Thoracic aorta (tissue), 2 donors: Measurements from ENCODE around the gene ZEB1. TPM values are rescaled to one million over a fixed set of nuclear protein-coding genes. Genes with fewer than 3 reads are reported as not detected.

Source experiments
- ATAC-seq: fragments of 150-250 bp; one replicate; pipeline ENCODE4 v1.8.0; 2017; ENCODE audit warnings: low read depth; ENCODE audit not compliant: insufficient number of reproducible peaks, low FRiP score
- DNase-seq: peaks from one replicate; pipeline ENCODE4 v3.0.0-alpha.2; 2020; ENCODE audit warnings: low spot score
- H3K27ac ChIP-seq, 2 donors: fragments of 200-600 bp; sonication (generic); 1 replicate in 1 of 2; 2 replicates in 1 of 2; pipeline ENCODE4 v1.5.1; 2016; ENCODE audit warnings: mild to moderate bottlenecking in 2 of 2, moderate library complexity in 2 of 2
- H3K27me3 ChIP-seq: fragments of 200-600 bp; sonication (generic); replicated peaks from 2 replicates; pipeline ENCODE4 v1.6.0; 2016; ENCODE audit warnings: mild to moderate bottlenecking; ENCODE audit not compliant: insufficient read depth
- H3K36me3 ChIP-seq: fragments of 200-600 bp; sonication (generic); one replicate; pipeline ENCODE4 v1.5.1; 2016
- H3K4me1 ChIP-seq, 2 donors: fragments of 200-600 bp; sonication (generic); 1 replicate in 1 of 2; 2 replicates in 1 of 2; pipeline versions ENCODE4 v1.5.1 to v1.6.0; 2016; ENCODE audit warnings: low read depth in 2 of 2, mild to moderate bottlenecking in 1 of 2; ENCODE audit not compliant: control insufficient read depth in 1 of 2
- H3K4me3 ChIP-seq: fragments of 200-600 bp; sonication (generic); 2 replicates; pipeline ENCODE4 v1.5.1; 2016; ENCODE audit warnings: mild to moderate bottlenecking
- H3K9me3 ChIP-seq: fragments of 200-600 bp; sonication (generic); 2 replicates; pipeline ENCODE4 v1.5.1; 2016
- total RNA-seq, 2 donors: library from RNA; depleted of rRNA; stranded (reverse); fragments of >200 nt; gene quantifications; one replicate each; pipeline versions ENCODE4 v1.1.0 to v1.2.3, GENCODE V29; 2016
- TF ChIP-seq, protein P1 (sequence below): fragments of 200-600 bp; sonication (generic); IDR thresholded peaks from one replicate; pipeline ENCODE4 v1.5.1; 2019; ENCODE audit warnings: antibody characterized with exemption

The ZEB1 gene
- total RNA-seq, 2 donors from 2014 or later = 101 to 179 TPM

DNA sequence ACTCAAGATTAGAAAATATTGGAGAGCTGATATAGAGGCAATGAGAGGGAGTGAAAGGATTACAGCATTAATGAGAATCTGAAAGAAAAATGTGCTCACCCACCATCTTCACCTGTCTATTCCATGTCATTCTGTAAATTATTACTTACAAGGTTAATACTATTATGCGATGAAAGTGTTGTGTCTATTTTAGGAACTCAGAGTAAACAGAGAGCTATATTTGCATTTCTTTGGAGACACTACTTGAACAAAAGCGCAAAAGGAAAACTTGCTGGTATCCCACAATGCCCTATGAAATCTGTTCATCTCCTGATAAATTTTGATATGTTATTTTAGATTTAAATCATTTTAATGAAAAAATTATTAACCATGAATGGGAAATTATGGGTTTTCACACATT, 196.1 kb downstream of the ZEB1 start:
- Histone ChIP-seq H3K9me3 (no peaks in the 10 kb centered on the region), H3K27me3 (no peaks in the 10 kb centered on the region), H3K4me1 (peaks cover 7 to 9% of the 10 kb centered on the region in 2 donors), H3K4me3 (no peak overlapping the region), H3K27ac (no peak overlapping the region), H3K36me3 (peaks cover 10% of the 10 kb centered on the region)
- ATAC-seq (no peak), DNase-seq (no peak)
- TF ChIP-seq, protein P1, sequence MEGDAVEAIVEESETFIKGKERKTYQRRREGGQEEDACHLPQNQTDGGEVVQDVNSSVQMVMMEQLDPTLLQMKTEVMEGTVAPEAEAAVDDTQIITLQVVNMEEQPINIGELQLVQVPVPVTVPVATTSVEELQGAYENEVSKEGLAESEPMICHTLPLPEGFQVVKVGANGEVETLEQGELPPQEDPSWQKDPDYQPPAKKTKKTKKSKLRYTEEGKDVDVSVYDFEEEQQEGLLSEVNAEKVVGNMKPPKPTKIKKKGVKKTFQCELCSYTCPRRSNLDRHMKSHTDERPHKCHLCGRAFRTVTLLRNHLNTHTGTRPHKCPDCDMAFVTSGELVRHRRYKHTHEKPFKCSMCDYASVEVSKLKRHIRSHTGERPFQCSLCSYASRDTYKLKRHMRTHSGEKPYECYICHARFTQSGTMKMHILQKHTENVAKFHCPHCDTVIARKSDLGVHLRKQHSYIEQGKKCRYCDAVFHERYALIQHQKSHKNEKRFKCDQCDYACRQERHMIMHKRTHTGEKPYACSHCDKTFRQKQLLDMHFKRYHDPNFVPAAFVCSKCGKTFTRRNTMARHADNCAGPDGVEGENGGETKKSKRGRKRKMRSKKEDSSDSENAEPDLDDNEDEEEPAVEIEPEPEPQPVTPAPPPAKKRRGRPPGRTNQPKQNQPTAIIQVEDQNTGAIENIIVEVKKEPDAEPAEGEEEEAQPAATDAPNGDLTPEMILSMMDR = no peak

DNA sequence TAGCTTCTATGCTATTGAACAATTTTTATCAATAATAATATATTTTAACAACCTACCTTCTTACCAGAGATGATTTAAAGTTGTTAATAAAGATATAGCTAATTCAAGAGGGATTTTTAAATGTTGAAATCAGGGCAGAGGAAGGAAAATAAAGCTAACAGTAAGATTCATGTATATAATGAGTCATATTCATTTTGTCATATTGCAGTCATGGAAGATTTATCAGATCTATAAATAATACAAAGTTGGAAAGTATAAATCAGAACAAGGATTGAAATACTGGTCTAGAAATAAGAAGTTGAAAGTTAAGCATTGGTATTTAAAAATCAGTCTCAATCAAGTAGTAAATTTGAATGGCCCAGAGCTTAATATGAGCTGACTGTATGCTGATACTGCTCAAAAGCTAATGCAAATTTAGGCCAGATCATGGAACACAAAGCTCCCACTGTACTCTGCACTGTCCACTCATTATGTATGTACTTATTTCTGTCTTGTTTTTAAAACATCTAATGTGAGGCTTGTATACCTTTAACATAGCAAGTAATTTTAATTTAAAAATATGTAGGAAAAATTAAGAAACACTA, 196.9 kb downstream of the ZEB1 start:
- no peak overlapping the region for H3K27ac ChIP-seq
- H3K36me3 ChIP-seq = peaks cover 18% of the 10 kb centered on the region
- H3K4me3 ChIP-seq = no peak overlapping the region
- TF ChIP-seq, protein P1 = no peak
- H3K9me3 ChIP-seq = no peaks in the 10 kb centered on the region
- no peak for DNase-seq
- ATAC-seq = no peak
- no peaks in the 10 kb centered on the region for H3K27me3 ChIP-seq
- H3K4me1 ChIP-seq = peaks cover 7 to 9% of the 10 kb centered on the region in 2 donors

DNA sequence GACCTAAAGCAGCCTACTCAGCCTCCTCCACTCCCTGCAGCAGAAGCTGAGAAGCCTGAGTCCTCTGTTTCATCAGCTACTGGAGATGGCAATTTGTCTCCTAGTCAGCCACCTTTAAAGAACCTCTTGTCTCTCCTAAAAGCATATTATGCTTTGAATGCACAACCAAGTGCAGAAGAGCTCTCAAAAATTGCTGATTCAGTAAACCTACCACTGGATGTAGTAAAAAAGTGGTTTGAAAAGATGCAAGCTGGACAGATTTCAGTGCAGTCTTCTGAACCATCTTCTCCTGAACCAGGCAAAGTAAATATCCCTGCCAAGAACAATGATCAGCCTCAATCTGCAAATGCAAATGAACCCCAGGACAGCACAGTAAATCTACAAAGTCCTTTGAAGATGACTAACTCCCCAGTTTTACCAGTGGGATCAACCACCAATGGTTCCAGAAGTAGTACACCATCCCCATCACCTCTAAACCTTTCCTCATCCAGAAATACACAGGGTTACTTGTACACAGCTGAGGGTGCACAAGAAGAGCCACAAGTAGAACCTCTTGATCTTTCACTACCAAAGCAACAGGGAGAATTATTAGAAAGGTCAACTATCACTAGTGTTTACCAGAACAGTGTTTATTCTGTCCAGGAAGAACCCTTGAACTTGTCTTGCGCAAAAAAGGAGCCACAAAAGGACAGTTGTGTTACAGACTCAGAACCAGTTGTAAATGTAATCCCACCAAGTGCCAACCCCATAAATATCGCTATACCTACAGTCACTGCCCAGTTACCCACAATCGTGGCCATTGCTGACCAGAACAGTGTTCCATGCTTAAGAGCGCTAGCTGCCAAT, 202.2 kb downstream of the ZEB1 start:
- Histone ChIP-seq H3K4me3 (no peak overlapping the region), H3K36me3 (peaks cover 25% of the 10 kb centered on the region), H3K27ac (no peak overlapping the region)

DNA sequence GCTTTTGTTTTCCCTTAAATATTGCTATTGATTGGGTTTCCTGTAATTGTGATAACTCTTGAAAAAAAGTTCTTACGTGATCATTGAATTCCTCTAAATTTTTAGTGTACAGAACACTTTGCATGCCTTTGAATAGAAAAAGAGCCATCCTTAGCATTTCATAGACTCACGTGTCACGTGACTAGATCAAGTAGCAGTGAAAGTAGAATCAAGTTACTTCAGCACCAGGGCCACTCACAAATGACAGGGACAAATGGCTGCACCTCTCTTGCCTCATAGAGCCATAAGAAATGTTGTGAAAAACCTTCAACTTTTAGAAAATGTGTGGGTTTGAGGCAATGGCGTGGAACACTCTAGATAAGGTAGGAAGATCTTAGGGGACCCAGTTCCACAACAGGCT, 203.8 kb downstream of the ZEB1 start:
- no peak for ATAC-seq
- Histone ChIP-seq H3K36me3 (peaks cover 34% of the 10 kb centered on the region), H3K27ac (no peak overlapping the region), H3K9me3 (no peaks in the 10 kb centered on the region), H3K27me3 (no peaks in the 10 kb centered on the region), H3K4me3 (no peak overlapping the region), H3K4me1 (no peaks in the 10 kb centered on the region)
- TF ChIP-seq, protein P1 = no peak
- no peak for DNase-seq

More for the DNA sequence above, 202.2 kb downstream of the ZEB1 start:
- no peak for ATAC-seq
- peaks cover 0 to under 1% of the 10 kb centered on the region in 2 donors for H3K4me1 ChIP-seq
- TF ChIP-seq, protein P1 = no peak
- no peaks in the 10 kb centered on the region for H3K27me3 ChIP-seq
- no peaks in the 10 kb centered on the region for H3K9me3 ChIP-seq
- DNase-seq = no peak

DNA sequence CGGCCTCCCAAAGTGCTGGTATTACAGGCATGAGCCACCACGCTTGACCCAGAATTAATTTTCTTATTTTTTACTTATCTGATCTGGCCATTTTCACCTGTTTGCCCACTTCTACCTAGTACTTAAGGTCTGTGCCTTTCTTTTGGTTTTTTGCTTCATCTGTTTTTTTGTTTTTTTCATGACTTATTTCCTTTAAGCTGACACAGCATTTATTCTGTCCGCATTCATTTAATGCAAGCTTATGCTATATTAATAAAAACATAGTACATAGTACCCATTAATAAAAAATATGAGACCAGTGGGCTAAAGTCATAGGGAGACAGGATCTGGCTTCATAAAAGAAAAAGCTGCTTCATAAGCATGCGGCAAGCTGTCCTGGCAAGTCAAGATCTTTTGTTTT, 205.4 kb downstream of the ZEB1 start:
- ATAC-seq (no peak), DNase-seq (no peak)
- Histone ChIP-seq H3K36me3 (peaks cover 34% of the 10 kb centered on the region), H3K27ac (no peak overlapping the region), H3K4me3 (no peak overlapping the region), H3K27me3 (no peaks in the 10 kb centered on the region), H3K4me1 (peaks cover 0 to 3% of the 10 kb centered on the region in 2 donors), H3K9me3 (no peaks in the 10 kb centered on the region)
- TF ChIP-seq, protein P1 = no peak
